ENCODE measurements around the gene COPZ2. TPM values are rescaled to one million over a fixed set of nuclear protein-coding genes. Genes with fewer than 3 reads are reported as not detected.

The COPZ2 gene
- polyA plus RNA-seq, 1 of the 3 experiments (the other 2 are of a cell fraction): 36.9 TPM

GRCh38 chr17:48045316-48046001 is 7.9 kb upstream of the COPZ2 start:
- Histone ChIP-seq H2AFZ (ENCODE audit: low read depth) (no peak overlapping the region), H3K79me2 (ENCODE audit: insufficient read depth) (peaks cover 34% of the 10 kb centered on the region), H3K36me3 (replicated peaks in 1 of 2; ENCODE audit: control insufficient read depth in 1 of 2, insufficient read depth in 2 of 2, low read length in 1 of 2) (peaks cover 0 to under 1% of the 10 kb centered on the region in 2 experiments), H4K20me1 (ENCODE audit: insufficient read depth) (0 out of 2 replicates have a peak, but pooled peaks cover under 1% of the 10 kb centered on the region), H3K9me3 (no peaks in the 10 kb centered on the region), H3K4me3 (ENCODE audit: low read depth in 2 of 2, low read length in 1 of 2) (no peak overlapping the region), H3F3A (replicated peaks; ENCODE audit: insufficient read depth) (peaks cover 28% of the 10 kb centered on the region), H3K4me1 (ENCODE audit: control insufficient read depth in 1 of 2, insufficient read depth in 2 of 2, low read depth in 1 of 2, low read length in 1 of 2) (peaks cover 19 to 22% of the 10 kb centered on the region in 2 experiments), H3K4me2 (0 out of 2 replicates have a peak overlapping the region, but pooled peaks have one; percentile 82), H3K9me2 (no peaks in the 10 kb centered on the region), H3K27me3 (ENCODE audit: insufficient read depth) (no peaks in the 10 kb centered on the region), H3K27ac (ENCODE audit: low read depth in 2 of 2, low read length in 1 of 2) (peak overlapping the region in 1 of 2 experiments; percentile 3; a peak in 1 of 4 replicates), H3K9ac (no peak overlapping the region)
- ChIA-PET CTCF (interaction anchor here (0.9 to 44.3 kb wide), 7 partner anchors 16 to 85 kb away, joined by 4 to 1200 read pairs (median 20); partner anchors contain the start of genes CDK5RAP3 and COPZ2), POLR2A (interaction anchor here (1.1 to 5.0 kb wide), 3 partner anchors 9 to 20 kb away, joined by 3 to 18 read pairs (median 4); no protein-coding TSS in a partner anchor)
- no peak for DNase-seq
- WGBS (ENCODE audit: low lambda C conversion rate): 55% methylated on average over 8 of the region's 8 CpGs
- TF ChIP-seq IRF3 (IDR thresholded peaks at IDR 0.05; ENCODE audit: low read depth, low read length) (no peak), RXRA (IDR thresholded peaks at IDR 0.05; ENCODE audit: borderline replicate concordance, low read depth) (no peak), FOXJ3 (CRISPR knock-in tag; IDR thresholded peaks at IDR 0.05) (no peak), RFX5 (IDR thresholded peaks at IDR 0.05; ENCODE audit: low read length) (no peak), CTCF (IDR thresholded peaks at IDR 0.05) (no peak), MAX (IDR thresholded peaks at IDR 0.05; ENCODE audit: low read depth) (no peak), MXI1 (IDR thresholded peaks at IDR 0.05; ENCODE audit: low read depth, low read length) (no peak), MEF2A (IDR thresholded peaks at IDR 0.05; ENCODE audit: borderline replicate concordance, low read depth) (no peak), SMC3 (IDR thresholded peaks at IDR 0.05; ENCODE audit: low read depth, low read length) (no peak), FOXM1 (IDR thresholded peaks at IDR 0.05; ENCODE audit: low read depth) (no peak)

- POLR2A ChIA-PET: interaction anchor here (5.0 kb wide), 1 partner anchor 10 kb away, joined by 18 read pairs; no protein-coding TSS in a partner anchor
- H3K79me2 ChIP-seq (ENCODE audit: insufficient read depth): peaks cover 28% of the 10 kb centered on the region
- TF ChIP-seq PBX3 (IDR thresholded peaks at IDR 0.05) (no peak), EP300 (IDR thresholded peaks at IDR 0.05; ENCODE audit: borderline replicate concordance in 1 of 2, low read depth in 1 of 2, low read length in 1 of 2) (no peak), USF1 (IDR thresholded peaks at IDR 0.05; ENCODE audit: borderline replicate concordance, low read depth) (no peak), TEAD4 (IDR thresholded peaks at IDR 0.05; ENCODE audit: borderline replicate concordance, insufficient read depth) (no peak), ZBTB33 (IDR thresholded peaks at IDR 0.05; ENCODE audit: borderline replicate concordance, low read depth) (no peak), MEF2A (IDR thresholded peaks at IDR 0.05; ENCODE audit: borderline replicate concordance, low read depth) (no peak)
Observed at GRCh38 chr17:48044851-48045250, 7.3 kb upstream of the COPZ2 start.

More at GRCh38 chr17:48044851-48045250, 7.3 kb upstream of the COPZ2 start:
- Histone ChIP-seq H3K27me3 (ENCODE audit: insufficient read depth) (no peaks in the 10 kb centered on the region), H3K9me2 (no peaks in the 10 kb centered on the region), H3K27ac (ENCODE audit: low read depth in 2 of 2, low read length in 1 of 2) (no peak overlapping the region), H3K36me3 (replicated peaks in 1 of 2; ENCODE audit: control insufficient read depth in 1 of 2, insufficient read depth in 2 of 2, low read length in 1 of 2) (no peaks in the 10 kb centered on the region), H4K20me1 (ENCODE audit: insufficient read depth) (no peaks in the 10 kb centered on the region), H3K9ac (no peak overlapping the region), H3K9me3 (no peaks in the 10 kb centered on the region), H3K4me3 (ENCODE audit: low read depth in 2 of 2, low read length in 1 of 2) (no peak overlapping the region), H2AFZ (ENCODE audit: low read depth) (no peak overlapping the region), H3K4me1 (ENCODE audit: control insufficient read depth in 1 of 2, insufficient read depth in 2 of 2, low read depth in 1 of 2, low read length in 1 of 2) (peaks cover 13 to 16% of the 10 kb centered on the region in 2 experiments), H3K4me2 (no peak overlapping the region), H3F3A (replicated peaks; ENCODE audit: insufficient read depth) (peaks cover 22% of the 10 kb centered on the region)
- no peak for DNase-seq
- CTCF ChIA-PET: interaction anchor here (1.3 to 44.3 kb wide), 8 partner anchors 17 to 85 kb away, joined by 4 to 1200 read pairs (median 13); partner anchors contain the start of genes CDK5RAP3 and COPZ2
- 95% methylated on average over 4 of the region's 4 CpGs for WGBS (ENCODE audit: low lambda C conversion rate)

All from SK-N-SH (cell line).